Measurements from ENCODE around the gene C1QTNF1. TPM values are rescaled to one million over a fixed set of nuclear protein-coding genes. Genes with fewer than 3 reads are reported as not detected.

C1QTNF1 gene
- total RNA-seq, 8 experiments from 2014 or later = 0.25 to 51.1 (median 2.7) TPM

DNA sequence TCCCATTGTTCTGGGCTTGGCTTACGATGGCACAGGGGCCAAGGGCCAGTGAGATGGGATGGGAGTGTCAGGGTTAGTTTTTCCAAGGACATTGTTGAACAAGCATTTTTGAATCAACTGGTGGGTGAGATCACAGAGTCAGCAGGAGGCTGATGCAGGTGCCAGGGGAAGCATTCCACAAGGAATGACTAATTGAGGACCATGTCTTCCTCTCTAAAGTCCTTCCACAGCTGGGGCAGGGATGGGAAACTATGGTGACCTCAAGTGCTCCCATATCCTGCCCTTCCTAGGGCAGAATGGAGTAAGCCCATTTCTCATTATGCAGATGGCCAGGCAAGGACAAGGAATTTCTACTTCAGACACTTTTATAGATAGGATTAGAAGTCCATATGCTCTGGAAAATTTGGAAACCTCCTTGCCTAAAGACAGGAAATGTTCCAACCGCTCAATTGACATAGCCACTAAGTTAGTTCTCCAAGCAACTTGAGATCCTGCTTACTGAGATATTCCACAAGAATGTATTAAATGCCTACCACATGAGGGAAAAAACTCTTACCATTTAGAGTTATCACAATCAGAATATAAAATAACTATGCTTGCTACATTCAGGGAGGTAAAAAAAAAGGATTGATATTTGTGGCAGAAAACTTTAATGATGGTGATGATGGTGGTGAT, 29.4 kb downstream of the C1QTNF1 start:
- in situ Hi-C loops (cut with MboI; ENCODE audit: low pct_unique_long_range_greater_than_20kb in 2 of 9, low sequenced_read_pairs in 9 of 9, unreplicated experiment in 9 of 9) = loop anchor here in 1 of 9 experiments (25.0 kb wide), 1 partner anchor 659 kb away; no protein-coding TSS in a partner anchor
- 0 to 100% (median 63%) methylated on average over 1 to 2 of the region's 2 CpGs; no CpG with 5 or more reads in 3 of the 10 experiments for WGBS, 10 experiments
- ATAC-seq (replicated peaks in 6 of 8) = no peak
- Histone ChIP-seq H3K4me3 (no peak overlapping the region), H3K4me1 (replicated peaks in 1 of 2) (peaks cover 0 to under 1% of the 10 kb centered on the region in 2 donors), H3K27ac (no peak overlapping the region)

DNA sequence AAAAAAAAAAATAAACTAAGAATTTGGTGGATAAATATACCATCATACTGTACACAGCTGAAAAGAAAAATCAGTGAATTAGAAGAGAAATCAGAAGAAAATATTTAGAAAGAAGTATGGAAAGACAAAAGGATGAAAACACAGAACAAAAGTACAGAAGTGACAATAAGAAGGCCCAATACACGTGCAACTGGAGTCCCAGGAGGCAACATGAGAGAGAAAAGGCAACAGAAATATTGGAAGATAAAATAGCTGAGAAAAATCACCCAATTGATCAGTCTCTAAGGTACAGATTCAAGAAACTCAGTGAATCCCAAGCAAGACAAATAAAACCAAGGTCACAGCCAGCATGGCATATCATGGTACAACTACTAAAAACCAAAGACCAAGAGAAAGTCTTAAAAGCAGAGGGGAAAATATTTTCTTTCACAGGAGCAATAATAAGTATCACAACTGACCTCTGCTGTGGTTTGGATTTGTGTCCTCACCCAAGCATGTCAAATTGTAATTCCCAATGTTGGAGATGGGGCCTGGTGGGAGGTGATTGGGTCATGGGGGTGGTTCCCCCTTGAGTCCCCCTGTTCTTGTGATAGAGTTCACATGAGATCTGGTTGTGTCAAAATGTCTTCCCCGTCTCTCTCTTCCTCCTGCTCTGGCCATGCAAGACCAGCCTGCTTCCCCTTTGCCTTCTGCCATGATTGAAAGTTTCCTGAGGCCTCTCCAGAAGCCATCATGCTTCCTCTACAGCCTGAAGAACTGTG, 30.4 kb downstream of the C1QTNF1 start:
- WGBS, 10 experiments = 0 to 43% (median 30%) methylated on average over 1 to 2 of the region's 2 CpGs; no CpG with 5 or more reads in 1 of the 10 experiments
- H3K4me3 ChIP-seq = no peak overlapping the region
- H3K4me1 ChIP-seq (replicated peaks in 1 of 2) = no peaks in the 10 kb centered on the region
- in situ Hi-C loops (cut with MboI; ENCODE audit: low pct_unique_long_range_greater_than_20kb in 2 of 9, low sequenced_read_pairs in 9 of 9, unreplicated experiment in 9 of 9) = loop anchor here in 1 of 9 experiments (25.0 kb wide), 1 partner anchor 658 kb away; no protein-coding TSS in a partner anchor
- no peak for ATAC-seq (replicated peaks in 6 of 8)
- H3K27ac ChIP-seq = no peak overlapping the region

DNA sequence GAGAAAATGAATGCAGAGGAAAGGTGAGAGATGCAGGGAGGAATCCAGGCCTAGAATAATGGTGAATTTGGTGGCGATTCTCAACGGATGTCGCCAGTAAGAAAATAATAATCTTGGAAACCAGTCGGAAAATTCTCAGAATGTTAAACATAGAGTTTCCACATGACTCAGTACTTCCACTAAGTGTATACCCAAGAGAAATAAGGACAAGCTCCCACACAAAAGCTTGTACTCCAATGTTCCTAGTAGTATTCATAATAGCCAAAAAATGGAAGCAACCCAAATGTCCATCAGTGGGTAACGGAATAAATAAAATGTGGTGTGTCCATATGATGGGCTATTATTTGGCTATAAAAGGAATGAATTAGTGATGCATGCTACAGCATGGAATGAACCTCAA, 31.2 kb downstream of the C1QTNF1 start:
- no peak overlapping the region for H3K27ac ChIP-seq
- H3K4me1 ChIP-seq (replicated peaks in 1 of 2) = no peaks in the 10 kb centered on the region
- 77 to 100% (median 84%) methylated on average over 2 to 5 of the region's 5 CpGs; no CpG with 5 or more reads in 1 of the 10 experiments for WGBS, 10 experiments
- ATAC-seq (replicated peaks in 6 of 8) = no peak
- in situ Hi-C loops (cut with MboI; ENCODE audit: low pct_unique_long_range_greater_than_20kb in 2 of 9, low sequenced_read_pairs in 9 of 9, unreplicated experiment in 9 of 9) = loop anchor here in 1 of 9 experiments (25.0 kb wide), 1 partner anchor 657 kb away; no protein-coding TSS in a partner anchor
- H3K4me3 ChIP-seq = no peak overlapping the region

DNA sequence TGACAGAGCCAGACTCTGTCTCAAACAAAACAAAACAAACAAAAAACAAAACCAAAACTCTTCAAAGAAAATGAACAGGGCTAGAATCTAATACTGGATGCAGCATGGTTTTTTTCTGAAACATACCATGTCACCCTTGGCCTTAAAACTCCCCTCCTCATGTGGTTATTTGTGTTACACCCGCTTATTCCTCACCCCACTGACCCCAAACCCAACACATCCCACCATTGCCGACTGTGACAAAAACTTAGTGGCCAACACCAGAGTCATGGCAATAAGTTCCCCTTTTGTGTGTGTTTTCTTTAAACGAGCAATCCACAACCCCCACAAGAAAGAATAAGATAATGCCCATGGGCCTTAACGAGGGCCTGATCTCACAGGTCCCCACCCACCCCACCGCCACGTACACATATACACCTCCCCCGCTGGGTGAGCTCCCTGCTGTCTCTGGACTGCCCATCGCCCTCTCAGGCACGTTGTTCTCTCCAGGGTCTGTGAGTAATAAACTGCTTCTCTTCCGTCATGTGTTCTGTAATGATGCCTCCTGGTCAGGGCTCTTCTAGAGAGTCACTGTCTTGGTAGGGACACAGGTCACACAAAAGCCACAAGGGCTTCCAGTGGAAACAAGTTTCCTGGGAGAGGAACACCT, 33.9 kb downstream of the C1QTNF1 start:
- in situ Hi-C loops (cut with MboI; ENCODE audit: low pct_unique_long_range_greater_than_20kb in 2 of 9, low sequenced_read_pairs in 9 of 9, unreplicated experiment in 9 of 9) = loop anchor here in 1 of 9 experiments (25.0 kb wide), 1 partner anchor 654 kb away; no protein-coding TSS in a partner anchor
- no peak for ATAC-seq (replicated peaks in 6 of 8)
- H3K27ac ChIP-seq = no peak overlapping the region

DNA sequence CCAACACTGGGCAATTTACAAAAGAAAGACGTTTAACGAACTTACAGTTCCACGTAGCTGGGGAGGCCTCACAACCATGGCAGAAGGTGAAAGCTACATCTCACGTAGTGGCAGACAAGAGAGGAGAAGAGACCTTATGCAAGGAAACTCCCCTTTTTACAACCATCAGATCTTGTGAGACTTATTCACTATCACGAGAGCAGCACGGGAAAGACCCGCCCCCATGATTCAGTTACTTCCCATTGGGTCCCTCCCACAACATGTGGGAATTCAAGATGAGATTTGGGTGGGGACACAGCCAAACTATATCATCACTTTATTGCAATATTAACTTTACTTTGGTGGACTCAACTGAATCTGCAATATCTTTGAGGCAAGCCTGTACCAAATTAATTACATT, 38.7 kb downstream of the C1QTNF1 start:
- no peak overlapping the region for H3K4me3 ChIP-seq
- in situ Hi-C loops (cut with MboI; ENCODE audit: low pct_unique_long_range_greater_than_20kb in 2 of 9, low sequenced_read_pairs in 9 of 9, unreplicated experiment in 9 of 9) = loop anchor here in 1 of 9 experiments (25.0 kb wide), 1 partner anchor 650 kb away; no protein-coding TSS in a partner anchor
- H3K4me1 ChIP-seq (replicated peaks in 1 of 2) = no peaks in the 10 kb centered on the region
- no peak overlapping the region for H3K27ac ChIP-seq
- 30 to 92% (median 72%) methylated on average over 3 to 7 of the region's 7 CpGs; no CpG with 5 or more reads in 2 of the 10 experiments for WGBS, 10 experiments
- ATAC-seq (replicated peaks in 6 of 8) = peak in 1 of 8 experiments; percentile 38

More for the DNA sequence above, 33.9 kb downstream of the C1QTNF1 start:
- Histone ChIP-seq H3K4me3 (no peak overlapping the region), H3K4me1 (replicated peaks in 1 of 2) (no peaks in the 10 kb centered on the region)
- WGBS, 10 experiments = 40 to 100% (median 67%) methylated on average over 1 to 6 of the region's 10 CpGs; no CpG with 5 or more reads in 6 of the 10 experiments

DNA sequence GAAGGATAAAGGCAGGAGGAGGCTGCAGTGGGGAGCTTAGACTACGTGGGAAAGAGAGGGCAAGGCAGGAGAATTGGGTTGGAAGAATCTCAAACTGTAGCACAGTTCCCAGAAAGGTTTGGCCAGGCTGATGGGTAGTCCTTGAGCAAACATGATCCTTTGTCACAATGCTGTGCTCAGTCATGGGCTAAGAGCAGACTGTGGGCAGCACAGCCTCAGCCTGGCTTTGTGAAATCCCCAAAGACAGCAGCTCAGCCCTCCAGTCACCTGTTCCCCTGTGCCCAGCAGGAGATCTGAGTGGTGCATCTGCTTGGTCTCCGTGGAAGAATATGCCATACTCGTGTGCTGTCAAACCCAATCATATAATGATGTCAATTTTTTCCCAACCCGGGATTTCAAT, 40.1 kb downstream of the C1QTNF1 start:
- Histone ChIP-seq H3K4me3 (no peak overlapping the region), H3K4me1 (replicated peaks in 1 of 2) (no peaks in the 10 kb centered on the region), H3K27ac (no peak overlapping the region)
- in situ Hi-C loops (cut with MboI; ENCODE audit: low pct_unique_long_range_greater_than_20kb in 2 of 9, low sequenced_read_pairs in 9 of 9, unreplicated experiment in 9 of 9) = loop anchor here in 1 of 9 experiments (25.0 kb wide), 1 partner anchor 648 kb away; no protein-coding TSS in a partner anchor
- WGBS, 10 experiments = 0 to 82% (median 67%) methylated on average over 1 to 3 of the region's 4 CpGs; no CpG with 5 or more reads in 3 of the 10 experiments
- ATAC-seq (replicated peaks in 6 of 8) = no peak

DNA sequence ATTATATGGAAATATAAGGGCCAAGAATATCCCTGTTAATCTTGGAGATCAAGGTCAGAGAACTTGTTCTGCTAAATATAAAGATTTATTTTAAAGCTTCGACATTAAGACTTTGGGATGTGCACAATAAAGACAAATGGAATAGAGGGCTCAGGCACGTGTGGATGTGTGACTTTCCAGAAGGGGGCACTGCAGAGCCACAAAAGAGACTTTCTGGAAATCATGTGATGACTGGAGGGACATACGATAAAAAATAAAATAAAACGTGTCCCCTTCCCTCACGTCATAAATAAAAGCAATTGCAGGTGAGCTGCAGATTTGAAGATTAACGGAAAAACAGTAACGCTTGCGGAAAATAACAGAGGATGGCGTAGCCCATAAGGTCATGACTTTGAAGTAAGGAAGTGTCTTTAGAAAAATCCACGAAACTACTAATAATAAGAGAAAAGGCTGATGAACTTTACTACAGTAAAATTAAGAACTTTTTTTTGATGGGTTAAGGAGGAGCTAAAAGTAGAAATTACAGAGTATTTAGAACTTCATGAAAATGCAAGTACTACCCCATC, 41.2 kb downstream of the C1QTNF1 start:
- no peaks in the 10 kb centered on the region for H3K4me1 ChIP-seq (replicated peaks in 1 of 2)
- peak in 2 of 8 experiments; percentile 34 to 51 for ATAC-seq (replicated peaks in 6 of 8)
- H3K27ac ChIP-seq = no peak overlapping the region
- WGBS, 10 experiments = 30 to 63% (median 47%) methylated on average over 5 to 10 of the region's 10 CpGs
- H3K4me3 ChIP-seq = no peak overlapping the region
- in situ Hi-C loops (cut with MboI; ENCODE audit: low pct_unique_long_range_greater_than_20kb in 2 of 9, low sequenced_read_pairs in 9 of 9, unreplicated experiment in 9 of 9) = loop anchor here in 1 of 9 experiments (25.0 kb wide), 1 partner anchor 647 kb away; no protein-coding TSS in a partner anchor

DNA sequence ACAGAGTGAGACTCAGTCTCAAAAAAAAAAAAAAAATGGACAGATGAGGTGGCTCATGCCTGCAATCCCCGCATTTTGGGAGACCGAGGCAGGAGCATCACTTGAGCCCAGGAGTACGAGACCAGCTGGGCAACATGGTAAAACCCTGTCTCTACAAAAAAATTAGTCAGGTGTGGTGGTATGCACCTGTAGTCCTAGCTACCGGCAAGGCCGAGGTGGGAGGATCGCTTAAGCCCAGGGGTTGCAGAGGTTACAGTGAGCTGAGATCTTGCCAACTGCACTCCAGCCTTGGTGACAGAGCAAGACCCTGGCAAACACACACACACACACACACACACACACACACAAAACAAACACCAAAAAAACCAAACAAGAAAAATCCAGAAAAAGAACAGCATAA, 43.0 kb downstream of the C1QTNF1 start:
- ATAC-seq (replicated peaks in 6 of 8) = no peak
- Histone ChIP-seq H3K4me1 (replicated peaks in 1 of 2) (no peaks in the 10 kb centered on the region), H3K4me3 (no peak overlapping the region), H3K27ac (no peak overlapping the region)
- WGBS, 10 experiments = 53 to 86% (median 82%) methylated on average over 2 to 4 of the region's 6 CpGs; no CpG with 5 or more reads in 6 of the 10 experiments
- in situ Hi-C loops (cut with MboI; ENCODE audit: low pct_unique_long_range_greater_than_20kb in 2 of 9, low sequenced_read_pairs in 9 of 9, unreplicated experiment in 9 of 9) = loop anchor here in 1 of 9 experiments (25.0 kb wide), 1 partner anchor 645 kb away; no protein-coding TSS in a partner anchor

DNA sequence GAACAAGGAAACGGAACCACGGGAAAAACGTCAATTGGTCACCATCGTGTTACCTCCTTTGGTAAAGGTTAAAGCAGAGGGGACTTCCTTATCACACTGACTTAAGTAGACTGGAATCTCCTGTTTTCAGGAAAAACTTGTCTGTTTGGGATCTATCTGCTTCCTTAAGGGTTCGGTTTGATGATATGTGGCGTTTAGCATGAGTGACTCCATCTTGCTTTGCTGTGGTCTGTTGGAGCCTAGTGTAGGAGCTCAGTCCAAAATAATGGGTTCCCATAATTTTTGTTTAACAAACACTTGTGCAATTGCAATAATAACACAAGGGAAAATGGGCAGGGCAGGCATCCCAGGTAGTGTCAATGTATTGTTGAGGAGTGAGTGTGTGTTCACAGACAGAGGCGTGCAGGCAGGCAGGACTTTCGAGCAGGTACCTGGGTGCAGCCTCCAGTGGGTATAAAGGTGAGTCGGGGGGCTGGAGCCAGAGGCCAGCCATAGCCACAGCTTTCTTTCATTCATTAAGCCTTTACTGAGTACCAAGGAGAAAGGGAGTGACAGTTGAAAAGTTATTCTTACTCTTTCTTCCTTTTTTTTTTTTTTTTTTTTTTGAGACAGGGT, 46.4 kb downstream of the C1QTNF1 start:
- ATAC-seq (replicated peaks in 6 of 8) = no peak
- in situ Hi-C loops (cut with MboI; ENCODE audit: low pct_unique_long_range_greater_than_20kb in 2 of 9, low sequenced_read_pairs in 9 of 9, unreplicated experiment in 9 of 9) = loop anchor here in 1 of 9 experiments (25.0 kb wide), 1 partner anchor 642 kb away; no protein-coding TSS in a partner anchor
- Histone ChIP-seq H3K27ac (no peak overlapping the region), H3K4me1 (replicated peaks in 1 of 2) (peaks cover 0 to 2% of the 10 kb centered on the region in 2 donors), H3K4me3 (no peak overlapping the region)
- 0 to 93% (median 79%) methylated on average over 1 to 8 of the region's 9 CpGs; no CpG with 5 or more reads in 2 of the 10 experiments for WGBS, 10 experiments

DNA sequence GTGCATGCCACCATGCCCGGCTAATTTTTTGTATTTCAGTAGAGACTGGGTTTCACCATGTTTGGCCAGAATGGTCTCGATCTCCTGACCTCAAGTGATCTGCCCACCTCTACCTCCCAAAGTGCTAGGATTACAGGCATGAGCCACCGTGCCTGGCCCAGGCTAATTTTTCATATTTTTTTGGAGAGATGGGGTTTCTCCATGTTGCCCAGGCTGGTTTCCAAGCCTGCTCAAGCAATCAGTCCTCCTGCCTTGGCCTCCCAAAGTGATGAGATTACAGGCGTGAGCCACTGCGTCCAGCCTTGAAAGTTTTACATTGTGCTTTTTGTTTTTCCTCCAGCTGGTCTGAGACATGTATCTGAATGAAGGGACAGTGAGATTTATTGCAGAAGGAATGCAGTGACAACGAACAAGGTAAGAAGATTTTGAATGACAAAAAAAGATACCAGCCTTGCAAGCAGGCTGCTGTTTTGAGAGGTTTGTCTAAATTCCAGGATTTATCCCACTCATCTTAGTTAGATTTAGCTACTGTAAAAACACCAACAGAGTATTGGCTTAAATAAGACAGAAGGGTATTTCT, 47.3 kb downstream of the C1QTNF1 start:
- 0 to 77% (median 41%) methylated on average over 1 to 6 of the region's 6 CpGs; no CpG with 5 or more reads in 2 of the 10 experiments for WGBS, 10 experiments
- no peak for ATAC-seq (replicated peaks in 6 of 8)
- Histone ChIP-seq H3K4me3 (no peak overlapping the region), H3K27ac (no peak overlapping the region), H3K4me1 (replicated peaks in 1 of 2) (peaks cover 8 to 10% of the 10 kb centered on the region in 2 donors)
- in situ Hi-C loops (cut with MboI; ENCODE audit: low pct_unique_long_range_greater_than_20kb in 2 of 9, low sequenced_read_pairs in 9 of 9, unreplicated experiment in 9 of 9) = loop anchor here in 1 of 9 experiments (25.0 kb wide), 1 partner anchor 641 kb away; no protein-coding TSS in a partner anchor

DNA sequence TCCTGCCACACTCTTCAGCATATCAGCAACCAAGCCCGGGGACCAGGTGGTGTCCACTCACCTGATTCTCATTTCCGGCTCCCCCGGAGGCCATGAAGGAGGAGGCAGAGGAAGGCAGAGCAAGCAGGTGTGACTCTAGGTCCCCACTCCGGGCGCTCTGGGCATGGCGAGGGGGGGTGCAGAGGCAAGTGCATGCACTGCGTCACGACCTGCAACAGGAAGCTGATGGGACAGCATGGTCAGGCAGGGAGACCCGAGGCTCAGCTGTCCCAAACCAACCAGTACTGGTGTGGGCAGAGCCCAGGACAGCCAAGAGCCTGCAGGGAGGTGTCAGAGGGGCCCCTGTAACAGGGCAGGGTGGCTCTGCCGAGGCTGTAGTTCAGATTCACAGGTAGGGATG, 48.6 kb downstream of the C1QTNF1 start:
- in situ Hi-C loops (cut with MboI; ENCODE audit: low pct_unique_long_range_greater_than_20kb in 2 of 9, low sequenced_read_pairs in 9 of 9, unreplicated experiment in 9 of 9) = loop anchor here in 1 of 9 experiments (25.0 kb wide), 1 partner anchor 640 kb away; no protein-coding TSS in a partner anchor

More for the DNA sequence above, 48.6 kb downstream of the C1QTNF1 start:
- ATAC-seq (replicated peaks in 6 of 8) = no peak
- 20 to 84% (median 75%) methylated on average over 1 to 9 of the region's 10 CpGs; no CpG with 5 or more reads in 7 of the 10 experiments for WGBS, 10 experiments
- H3K27ac ChIP-seq = no peak overlapping the region
- H3K4me3 ChIP-seq = no peak overlapping the region
- peaks cover 8 to 10% of the 10 kb centered on the region in 2 donors for H3K4me1 ChIP-seq (replicated peaks in 1 of 2)
